GM23338 (cell line): ENCODE measurements around the gene ZNF496. TPM values are rescaled to one million over a fixed set of nuclear protein-coding genes. Genes with fewer than 3 reads are reported as not detected.

Experiments used
- ETS1 ChIP-seq: IDR thresholded peaks from 2 replicates; pipeline ENCODE4 v1.6.1; 2016; ENCODE audit warnings: antibody characterized with exemption
- EZH2 ChIP-seq: fragments of 200-600 bp; sonication (generic); IDR thresholded peaks from one replicate; pipeline ENCODE4 v1.8.0; 2017; ENCODE audit warnings: antibody characterized with exemption, mild to moderate bottlenecking, low read depth; ENCODE audit not compliant: unreplicated experiment
- POLR2AphosphoS5 ChIP-seq: IDR thresholded peaks from 2 replicates; pipeline ENCODE4 v1.6.1; 2016; ENCODE audit warnings: antibody characterized with exemption, low read depth
- REST ChIP-seq: IDR thresholded peaks from one replicate; pipeline ENCODE4 v1.6.1; 2018; ENCODE audit warnings: antibody characterized with exemption; ENCODE audit not compliant: unreplicated experiment
- STAT1 ChIP-seq: IDR thresholded peaks from one replicate; pipeline ENCODE4 v1.6.1; 2016; ENCODE audit warnings: antibody characterized with exemption; ENCODE audit not compliant: unreplicated experiment
- ZNF331 ChIP-seq: fragments of 250-450 bp; sonication (Bioruptor Pico); IDR thresholded peaks from 2 replicates; pipeline ENCODE4 v1.5.0; 2020; ENCODE audit warnings: low read depth, mild to moderate bottlenecking, moderate library complexity
- polyA plus RNA-seq: library from polyadenylated mRNA; unstranded; fragments of >200 nt; fragmentation: Nextera tagmentation; extraction: Ambion mirVana; gene quantifications from 2 replicates; pipeline ENCODE4 v1.2.1, GENCODE V29; 2016
- total RNA-seq: library from RNA; depleted of rRNA; stranded (reverse); fragments of >200 nt; shearing (Covaris generic); gene quantifications from 2 replicates; pipeline ENCODE4 v1.2.3, GENCODE V29; 2014
- TF ChIP-seq, protein P1 (sequence below): fragments of 250-450 bp; sonication (Bioruptor Pico); IDR thresholded peaks from 2 replicates; pipeline ENCODE4 v1.5.0; 2020; ENCODE audit warnings: mild to moderate bottlenecking, moderate library complexity

The ZNF496 gene
- total and polyA plus RNA-seq, 2 experiments from 2014 or later: 22.0 to 127 TPM

DNA sequence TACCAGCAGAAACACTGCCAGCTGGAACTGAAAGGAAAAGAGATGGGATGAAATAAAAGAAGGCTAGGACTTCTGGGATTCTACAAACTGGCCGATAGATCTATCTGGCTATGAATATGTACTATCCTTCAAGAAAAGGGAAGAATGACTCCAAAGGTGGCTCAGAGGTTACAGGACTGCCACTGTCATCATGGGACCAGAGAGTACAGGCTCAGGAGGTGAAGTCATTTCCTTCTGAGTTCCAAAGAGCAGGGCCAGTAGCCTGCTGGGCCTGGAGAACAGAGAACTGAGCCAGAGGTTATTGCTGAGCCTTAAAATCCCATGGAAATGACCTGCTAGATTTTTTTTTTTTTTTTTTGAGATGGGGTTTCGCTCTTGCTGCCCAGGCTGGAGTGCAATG lies 27.6 kb downstream of the ZNF496 start (continued):
- TF ChIP-seq, protein P1, sequence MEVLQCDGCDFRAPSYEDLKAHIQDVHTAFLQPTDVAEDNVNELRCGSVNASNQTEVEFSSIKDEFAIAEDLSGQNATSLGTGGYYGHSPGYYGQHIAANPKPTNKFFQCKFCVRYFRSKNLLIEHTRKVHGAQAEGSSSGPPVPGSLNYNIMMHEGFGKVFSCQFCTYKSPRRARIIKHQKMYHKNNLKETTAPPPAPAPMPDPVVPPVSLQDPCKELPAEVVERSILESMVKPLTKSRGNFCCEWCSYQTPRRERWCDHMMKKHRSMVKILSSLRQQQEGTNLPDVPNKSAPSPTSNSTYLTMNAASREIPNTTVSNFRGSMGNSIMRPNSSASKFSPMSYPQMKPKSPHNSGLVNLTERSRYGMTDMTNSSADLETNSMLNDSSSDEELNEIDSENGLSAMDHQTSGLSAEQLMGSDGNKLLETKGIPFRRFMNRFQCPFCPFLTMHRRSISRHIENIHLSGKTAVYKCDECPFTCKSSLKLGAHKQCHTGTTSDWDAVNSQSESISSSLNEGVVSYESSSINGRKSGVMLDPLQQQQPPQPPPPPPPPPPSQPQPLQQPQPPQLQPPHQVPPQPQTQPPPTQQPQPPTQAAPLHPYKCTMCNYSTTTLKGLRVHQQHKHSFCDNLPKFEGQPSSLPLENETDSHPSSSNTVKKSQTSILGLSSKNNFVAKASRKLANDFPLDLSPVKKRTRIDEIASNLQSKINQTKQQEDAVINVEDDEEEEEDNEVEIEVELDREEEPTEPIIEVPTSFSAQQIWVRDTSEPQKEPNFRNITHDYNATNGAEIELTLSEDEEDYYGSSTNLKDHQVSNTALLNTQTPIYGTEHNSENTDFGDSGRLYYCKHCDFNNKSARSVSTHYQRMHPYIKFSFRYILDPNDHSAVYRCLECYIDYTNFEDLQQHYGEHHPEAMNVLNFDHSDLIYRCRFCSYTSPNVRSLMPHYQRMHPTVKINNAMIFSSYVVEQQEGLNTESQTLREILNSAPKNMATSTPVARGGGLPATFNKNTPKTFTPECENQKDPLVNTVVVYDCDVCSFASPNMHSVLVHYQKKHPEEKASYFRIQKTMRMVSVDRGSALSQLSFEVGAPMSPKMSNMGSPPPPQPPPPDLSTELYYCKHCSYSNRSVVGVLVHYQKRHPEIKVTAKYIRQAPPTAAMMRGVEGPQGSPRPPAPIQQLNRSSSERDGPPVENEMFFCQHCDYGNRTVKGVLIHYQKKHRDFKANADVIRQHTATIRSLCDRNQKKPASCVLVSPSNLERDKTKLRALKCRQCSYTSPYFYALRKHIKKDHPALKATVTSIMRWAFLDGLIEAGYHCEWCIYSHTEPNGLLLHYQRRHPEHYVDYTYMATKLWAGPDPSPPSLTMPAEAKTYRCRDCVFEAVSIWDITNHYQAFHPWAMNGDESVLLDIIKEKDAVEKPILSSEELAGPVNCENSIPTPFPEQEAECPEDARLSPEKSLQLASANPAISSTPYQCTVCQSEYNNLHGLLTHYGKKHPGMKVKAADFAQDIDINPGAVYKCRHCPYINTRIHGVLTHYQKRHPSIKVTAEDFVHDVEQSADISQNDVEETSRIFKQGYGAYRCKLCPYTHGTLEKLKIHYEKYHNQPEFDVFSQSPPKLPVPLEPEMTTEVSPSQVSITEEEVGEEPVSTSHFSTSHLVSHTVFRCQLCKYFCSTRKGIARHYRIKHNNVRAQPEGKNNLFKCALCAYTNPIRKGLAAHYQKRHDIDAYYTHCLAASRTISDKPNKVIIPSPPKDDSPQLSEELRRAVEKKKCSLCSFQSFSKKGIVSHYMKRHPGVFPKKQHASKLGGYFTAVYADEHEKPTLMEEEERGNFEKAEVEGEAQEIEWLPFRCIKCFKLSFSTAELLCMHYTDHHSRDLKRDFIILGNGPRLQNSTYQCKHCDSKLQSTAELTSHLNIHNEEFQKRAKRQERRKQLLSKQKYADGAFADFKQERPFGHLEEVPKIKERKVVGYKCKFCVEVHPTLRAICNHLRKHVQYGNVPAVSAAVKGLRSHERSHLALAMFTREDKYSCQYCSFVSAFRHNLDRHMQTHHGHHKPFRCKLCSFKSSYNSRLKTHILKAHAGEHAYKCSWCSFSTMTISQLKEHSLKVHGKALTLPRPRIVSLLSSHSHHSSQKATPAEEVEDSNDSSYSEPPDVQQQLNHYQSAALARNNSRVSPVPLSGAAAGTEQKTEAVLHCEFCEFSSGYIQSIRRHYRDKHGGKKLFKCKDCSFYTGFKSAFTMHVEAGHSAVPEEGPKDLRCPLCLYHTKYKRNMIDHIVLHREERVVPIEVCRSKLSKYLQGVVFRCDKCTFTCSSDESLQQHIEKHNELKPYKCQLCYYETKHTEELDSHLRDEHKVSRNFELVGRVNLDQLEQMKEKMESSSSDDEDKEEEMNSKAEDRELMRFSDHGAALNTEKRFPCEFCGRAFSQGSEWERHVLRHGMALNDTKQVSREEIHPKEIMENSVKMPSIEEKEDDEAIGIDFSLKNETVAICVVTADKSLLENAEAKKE (CRISPR knock-in tag): no peak
- TF ChIP-seq EZH2: no peak
- no peak for TF ChIP-seq ZNF331 (CRISPR knock-in tag)
- no peak for TF ChIP-seq REST
- no peak for TF ChIP-seq STAT1
- TF ChIP-seq ETS1: no peak
- TF ChIP-seq POLR2AphosphoS5: no peak
